CD4-positive, alpha-beta T cell treated with Interleukin-15 for 1 hour (primary cell): Measurements from ENCODE around the gene COX20.

Experiments
- DNase-seq: peaks from one replicate; pipeline ENCODE4 v3.0.0-alpha.2; 2020

COX20 gene

DNA sequence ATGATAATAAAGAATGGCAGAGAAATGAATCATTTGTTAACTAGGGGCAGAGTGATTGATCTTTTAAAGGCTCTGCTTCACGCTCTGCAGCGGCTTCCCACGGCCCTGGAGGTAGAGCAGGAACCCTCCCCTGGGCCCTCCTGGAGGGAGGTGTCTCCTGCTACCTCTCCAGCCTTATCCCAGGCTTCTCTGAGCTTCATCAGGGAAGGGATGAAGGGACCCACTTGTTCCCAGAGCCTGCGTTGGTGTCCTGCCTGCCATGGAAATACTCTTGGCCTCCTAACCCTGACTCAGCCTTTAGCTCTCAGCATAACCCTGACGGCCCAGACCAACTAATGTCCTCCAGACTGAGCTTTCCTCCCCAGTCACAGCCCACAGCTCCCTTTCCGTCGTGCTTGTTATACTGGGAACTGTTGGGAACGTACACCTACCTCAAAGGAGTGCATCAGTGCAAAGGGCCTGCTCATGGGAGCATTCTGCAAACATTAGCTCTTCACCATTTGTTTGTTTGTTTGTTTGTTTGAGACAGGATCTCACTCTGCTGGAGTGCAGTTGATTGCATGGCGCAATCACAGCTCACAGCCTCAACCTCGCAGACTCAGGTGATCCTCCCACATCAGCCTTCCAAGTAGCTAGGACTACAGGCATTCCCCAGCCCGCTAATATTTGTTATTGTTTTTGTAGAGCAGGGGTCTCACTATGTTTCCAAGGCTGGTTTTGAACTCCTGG lies 46.3 kb downstream of the COX20 start:
- no peak for DNase-seq

DNA sequence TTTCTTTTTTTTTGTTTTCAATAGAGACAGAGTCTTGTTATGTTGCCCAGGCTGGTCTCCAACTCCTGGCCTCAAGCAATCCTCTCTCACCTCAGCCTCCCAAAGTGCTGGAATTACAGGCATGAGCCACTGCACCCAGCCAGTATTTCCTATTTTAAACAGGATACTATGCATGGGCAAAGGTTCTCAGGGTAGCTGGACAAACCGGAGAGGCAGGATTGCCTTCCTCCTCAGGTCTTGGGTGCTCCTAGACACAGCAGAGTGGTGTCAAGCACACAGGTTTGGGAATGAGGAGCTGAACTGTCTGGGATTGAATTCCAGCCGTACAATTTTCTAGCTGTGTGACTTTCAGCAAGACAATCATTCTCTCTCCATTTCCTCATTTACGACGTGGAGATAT lies 51.8 kb downstream of the COX20 start:
- no peak for DNase-seq

DNA sequence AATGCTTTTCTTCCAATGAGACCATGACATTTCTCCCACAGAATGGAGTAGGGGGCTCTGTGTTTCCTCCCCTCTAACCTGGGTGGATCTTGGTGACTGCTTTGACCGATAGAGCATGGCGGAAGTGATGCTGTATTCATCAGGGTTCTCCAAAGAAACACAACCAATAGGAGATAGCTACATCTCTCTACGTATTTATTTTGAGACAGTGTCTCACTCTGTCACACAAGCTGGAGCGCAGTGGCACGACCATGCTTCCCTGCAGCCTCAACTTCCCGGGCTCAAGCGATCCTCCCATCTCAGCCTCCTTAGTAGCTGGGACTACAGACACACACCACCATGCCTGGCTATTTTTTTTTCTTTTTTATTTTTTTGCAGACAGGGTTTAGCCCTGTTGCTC lies 58.4 kb downstream of the COX20 start:
- no peak for DNase-seq
